HPDE6-E6E7 (cell line): Measurements from ENCODE around the gene TSPOAP1.

ENCODE experiments used
- DNase-seq: peaks from one replicate; pipeline ENCODE4 v3.0.0; 2011; ENCODE audit warnings: missing footprints; ENCODE audit errors: extremely low spot score

Gene TSPOAP1

DNA sequence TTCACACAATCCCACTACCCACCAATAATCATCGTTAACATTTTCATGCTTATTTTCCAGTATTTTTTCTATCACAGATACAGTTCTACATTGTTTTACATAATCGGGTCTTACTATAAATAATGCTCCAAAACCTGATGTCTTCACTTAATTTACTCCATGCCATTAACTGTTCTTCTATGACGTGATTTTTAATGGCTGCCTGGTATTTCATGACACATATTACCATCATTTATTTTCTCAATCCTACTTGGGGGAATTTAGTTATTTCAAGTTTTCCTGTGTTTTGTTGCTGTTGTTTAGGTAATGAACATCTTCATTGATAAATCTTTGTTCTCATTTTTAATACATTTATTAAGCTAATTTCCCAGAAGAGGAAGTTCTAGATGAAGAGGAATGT lies 75.5 kb downstream of the TSPOAP1 start:
- no peak for DNase-seq

- no peak for DNase-seq
Observed at GRCh38 chr17:58252141-58252540, 76.5 kb downstream of the TSPOAP1 start.
